Liver (tissue), 9 donors: Measurements from ENCODE around the gene ATG4C. TPM values are rescaled to one million over a fixed set of nuclear protein-coding genes. Genes with fewer than 3 reads are reported as not detected.

Experiments
- DNase-seq: peaks from one replicate; pipeline ENCODE4 v3.0.0-alpha.2; 2017; ENCODE audit warnings: low spot score
- H3K27ac ChIP-seq, 2 donors: one replicate each; pipeline ENCODE4 v1.7.0; 2013; ENCODE audit warnings: inconsistent platforms in 2 of 2, low read length in 2 of 2, control low read depth in 1 of 2, low read depth in 1 of 2, mild to moderate bottlenecking in 1 of 2
- H3K27me3 ChIP-seq, 4 donors: one replicate each; pipeline versions ENCODE4 v1.6.1 to v1.7.0; 2013; ENCODE audit warnings: low read length in 3 of 4, inconsistent platforms in 1 of 4, mild to moderate bottlenecking in 1 of 4, moderate library complexity in 1 of 4; ENCODE audit not compliant: control insufficient read depth in 4 of 4, insufficient read depth in 4 of 4
- H3K36me3 ChIP-seq, 4 donors: one replicate each; pipeline versions ENCODE4 v1.6.1 to v1.7.0; 2013; ENCODE audit warnings: low read length in 3 of 4, mild to moderate bottlenecking in 3 of 4, low read depth in 1 of 4, moderate library complexity in 1 of 4; ENCODE audit not compliant: control insufficient read depth in 4 of 4, insufficient read depth in 3 of 4
- H3K4me1 ChIP-seq, 4 donors: one replicate each; pipeline versions ENCODE4 v1.6.1 to v1.7.0; 2013; ENCODE audit warnings: low read length in 3 of 4, mild to moderate bottlenecking in 3 of 4, moderate library complexity in 1 of 4; ENCODE audit not compliant: control insufficient read depth in 4 of 4, insufficient read depth in 4 of 4
- H3K4me3 ChIP-seq, 3 donors: one replicate each; pipeline versions ENCODE4 v1.6.1 to v1.7.0; 2013; ENCODE audit warnings: low read length in 3 of 3, control low read depth in 1 of 3, low read depth in 1 of 3, mild to moderate bottlenecking in 1 of 3
- H3K9ac ChIP-seq, 2 donors: one replicate each; pipeline ENCODE4 v1.7.0; 2013; ENCODE audit warnings: low read length in 2 of 2, mild to moderate bottlenecking in 2 of 2, moderate library complexity in 2 of 2, control low read depth in 1 of 2, low read depth in 1 of 2
- H3K9me3 ChIP-seq, 4 donors: one replicate each; pipeline versions ENCODE4 v1.6.1 to v1.7.0; 2013; ENCODE audit warnings: low read length in 3 of 4; ENCODE audit not compliant: control insufficient read depth in 4 of 4
- ATF3 ChIP-seq: IDR thresholded peaks from 2 replicates; pipeline ENCODE4 v1.6.1; 2016; ENCODE audit warnings: antibody characterized with exemption
- CTCF ChIP-seq: fragments of 150-350 bp; IDR thresholded peaks from 2 replicates; pipeline ENCODE4 v1.5.1; 2017; ENCODE audit warnings: improper control_type of control experiment, low read depth, low read length; ENCODE audit not compliant: missing input control
- EGR1 ChIP-seq, 2 donors: IDR thresholded peaks; 2 replicates each; pipeline ENCODE4 v1.6.1; 2016 to 2018; ENCODE audit warnings: antibody characterized with exemption in 2 of 2, low read depth in 2 of 2
- FOXA1 ChIP-seq: IDR thresholded peaks from 2 replicates; pipeline ENCODE4 v1.6.1; 2016; ENCODE audit warnings: antibody characterized with exemption
- FOXA2 ChIP-seq: IDR thresholded peaks from 2 replicates; pipeline ENCODE4 v1.6.1; 2016; ENCODE audit warnings: antibody characterized with exemption
- GABPA ChIP-seq, 2 donors: IDR thresholded peaks in 1 of 2; conservative IDR thresholded peaks in 1 of 2; 2 replicates each; pipeline ENCODE4 v1.6.1; 2016; ENCODE audit warnings: antibody characterized with exemption in 2 of 2, mild to moderate bottlenecking in 1 of 2, moderate library complexity in 1 of 2
- HNF4A ChIP-seq, 2 donors: conservative IDR thresholded peaks; 2 replicates each; pipeline ENCODE4 v1.6.1; 2016; ENCODE audit warnings: antibody characterized with exemption in 2 of 2, mild to moderate bottlenecking in 2 of 2
- HNF4G ChIP-seq: IDR thresholded peaks from 2 replicates; pipeline ENCODE4 v1.6.1; 2016; ENCODE audit warnings: antibody characterized with exemption
- JUND ChIP-seq, 2 donors: IDR thresholded peaks; 2 replicates each; pipeline ENCODE4 v1.6.1; 2016; ENCODE audit warnings: antibody characterized with exemption in 2 of 2
- MAX ChIP-seq: IDR thresholded peaks from 2 replicates; pipeline ENCODE4 v1.6.1; 2016; ENCODE audit warnings: antibody characterized with exemption
- NR2F2 ChIP-seq: IDR thresholded peaks from 2 replicates; pipeline ENCODE4 v1.6.1; 2016; ENCODE audit warnings: antibody characterized with exemption
- RAD21 ChIP-seq, 2 donors: IDR thresholded peaks; 2 replicates each; pipeline ENCODE4 v1.6.1; 2016; ENCODE audit warnings: antibody characterized with exemption in 2 of 2, mild to moderate bottlenecking in 2 of 2
- REST ChIP-seq: IDR thresholded peaks from 2 replicates; pipeline ENCODE4 v1.6.1; 2016; ENCODE audit warnings: antibody characterized with exemption, mild to moderate bottlenecking
- RXRA ChIP-seq, 2 donors: IDR thresholded peaks; 2 replicates each; pipeline ENCODE4 v1.6.1; 2017 to 2018; ENCODE audit warnings: antibody characterized with exemption in 2 of 2, mild to moderate bottlenecking in 1 of 2
- SP1 ChIP-seq: IDR thresholded peaks from 2 replicates; pipeline ENCODE4 v1.6.1; 2018; ENCODE audit warnings: antibody characterized with exemption, mild to moderate bottlenecking
- TAF1 ChIP-seq: conservative IDR thresholded peaks from 2 replicates; pipeline ENCODE4 v1.6.1; 2016; ENCODE audit warnings: antibody characterized with exemption, mild to moderate bottlenecking
- YY1 ChIP-seq: IDR thresholded peaks from 2 replicates; pipeline ENCODE4 v1.6.1; 2016; ENCODE audit warnings: antibody characterized with exemption, mild to moderate bottlenecking
- ZBTB33 ChIP-seq: IDR thresholded peaks from 2 replicates; pipeline ENCODE4 v1.6.1; 2016; ENCODE audit warnings: antibody characterized with exemption
- polyA plus RNA-seq, 2 donors: library from polyadenylated mRNA; stranded (reverse) in 1 of 2; unstranded in 1 of 2; fragments of 200-250 nt in 1 of 2; fragments of >200 nt in 1 of 2; fragmentation: Nextera tagmentation in 1 of 2; extraction: Ambion mirVana in 1 of 2; gene quantifications; one replicate each; pipeline versions ENCODE4 v1.2.1 to v1.2.3, GENCODE V29; 2013 to 2015
- total RNA-seq, 2 donors: library from RNA; depleted of rRNA; stranded (reverse); fragments of >200 nt; gene quantifications; one replicate each; pipeline ENCODE4 v1.2.3, GENCODE V29; 2014
- donor health status: healthy.
- donor health status: healthy.
- donor health status: healthy.
- donor health status: healthy.
- donor health status: healthy.

The ATG4C gene
- total and polyA plus RNA-seq, 4 donors = 3.8 to 8.4 (median 5.2) TPM

- DNase-seq = no peak
- Histone ChIP-seq H3K4me3 (no peak overlapping the region), H3K36me3 (no peaks in the 10 kb centered on the region), H3K4me1 (no peaks in the 10 kb centered on the region), H3K27ac (no peak overlapping the region), H3K9ac (no peak overlapping the region), H3K27me3 (peaks cover 0 to 5% (median 0%) of the 10 kb centered on the region in 4 donors), H3K9me3 (no peaks in the 10 kb centered on the region)
- TF ChIP-seq FOXA2 = no peak
- no peak for TF ChIP-seq TAF1
- TF ChIP-seq GABPA (IDR thresholded peaks at IDR 0.05 in 1 of 2, conservative IDR thresholded peaks at IDR 0.05 in 1 of 2) = no peak
- TF ChIP-seq YY1 = no peak
- no peak for TF ChIP-seq RAD21 (IDR thresholded peaks at IDR 0.05)
- TF ChIP-seq SP1 = no peak
- no peak for TF ChIP-seq NR2F2
- no peak for TF ChIP-seq ATF3
- no peak for TF ChIP-seq MAX
- no peak for TF ChIP-seq REST
- TF ChIP-seq HNF4G = no peak
- no peak for TF ChIP-seq EGR1 (IDR thresholded peaks at IDR 0.05; ENCODE audit: low read depth in 2 of 2)
- no peak for TF ChIP-seq JUND (IDR thresholded peaks at IDR 0.05)
- TF ChIP-seq HNF4A (conservative IDR thresholded peaks at IDR 0.05) = no peak
- no peak for TF ChIP-seq FOXA1
- no peak for TF ChIP-seq ZBTB33
- TF ChIP-seq RXRA (IDR thresholded peaks at IDR 0.05) = no peak
- TF ChIP-seq CTCF = no peak
These were observed 113.9 kb downstream of the ATG4C start for GRCh38 chr1:62897788-62898187.
